ENCODE results near the gene CNIH1. TPM values are rescaled to one million over a fixed set of nuclear protein-coding genes. Genes with fewer than 3 reads are reported as not detected.
"Not testable (repeated sequence)": the region's sequence is repeated elsewhere in the genome, so short reads cannot be mapped to it uniquely, and the experiment has no call there.

CNIH1 gene
- total RNA-seq, 2 donors from 2014 or later: 56.1 to 60.8 TPM

DNA sequence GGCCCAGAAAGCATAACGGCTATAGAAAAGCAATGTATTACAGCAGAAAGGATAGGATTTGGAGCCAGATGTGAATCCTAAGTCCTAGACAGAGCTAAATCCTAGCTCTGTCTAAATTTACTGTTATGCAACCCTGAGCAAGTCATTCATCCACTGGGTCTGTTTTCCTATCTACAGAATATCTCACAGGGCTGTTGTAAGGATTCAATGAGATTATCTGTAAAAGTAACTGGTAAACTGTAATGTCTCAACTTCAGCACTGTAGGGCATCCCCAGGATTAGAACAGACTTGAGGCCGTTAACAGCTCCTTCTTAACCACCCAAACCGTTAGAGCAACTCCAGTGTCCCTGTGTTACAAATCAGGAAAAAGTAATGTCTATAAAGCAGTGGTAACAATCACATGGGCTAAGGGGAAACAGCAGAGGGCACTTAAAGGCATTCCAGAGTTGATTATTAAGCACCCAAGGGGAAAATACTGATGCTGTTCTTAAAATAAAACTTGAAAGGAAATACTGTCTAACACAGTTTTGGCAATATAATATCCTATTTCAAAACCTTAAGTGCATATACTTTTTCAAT lies 37.6 kb upstream of the CNIH1 start:
- Mint-ChIP-seq H3K9me3 (no peaks in the 10 kb centered on the region), H3K27ac (peak overlapping the region; percentile 5), H3K4me1 (peaks cover 13% of the 10 kb centered on the region), H3K27me3 (no peaks in the 10 kb centered on the region), H3K36me3 (ENCODE audit: low read depth) (peaks cover 98% of the 10 kb centered on the region), H3K4me3 (no peak overlapping the region)
- no peak for ATAC-seq (replicated peaks)

DNA sequence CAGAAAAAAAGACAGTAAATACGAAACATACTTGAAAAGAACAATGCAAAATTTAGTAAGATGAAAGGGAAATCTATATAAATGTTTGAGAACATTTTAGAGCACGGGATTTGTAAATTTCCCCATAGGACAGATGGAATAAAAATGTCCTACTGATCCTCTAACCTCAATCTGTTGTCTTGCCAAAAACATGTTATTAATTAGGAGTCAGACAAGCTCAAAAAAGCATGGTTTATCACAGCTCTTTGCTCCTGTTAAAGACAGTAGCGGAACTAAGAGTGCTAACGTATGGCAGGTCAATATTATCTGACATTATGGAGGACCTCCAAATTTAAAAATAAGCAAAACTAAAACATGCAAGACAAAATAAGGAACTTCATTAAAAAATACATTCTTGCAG lies 34.7 kb upstream of the CNIH1 start:
- peak overlapping the region; percentile 24 for H3K27ac Mint-ChIP-seq

DNA sequence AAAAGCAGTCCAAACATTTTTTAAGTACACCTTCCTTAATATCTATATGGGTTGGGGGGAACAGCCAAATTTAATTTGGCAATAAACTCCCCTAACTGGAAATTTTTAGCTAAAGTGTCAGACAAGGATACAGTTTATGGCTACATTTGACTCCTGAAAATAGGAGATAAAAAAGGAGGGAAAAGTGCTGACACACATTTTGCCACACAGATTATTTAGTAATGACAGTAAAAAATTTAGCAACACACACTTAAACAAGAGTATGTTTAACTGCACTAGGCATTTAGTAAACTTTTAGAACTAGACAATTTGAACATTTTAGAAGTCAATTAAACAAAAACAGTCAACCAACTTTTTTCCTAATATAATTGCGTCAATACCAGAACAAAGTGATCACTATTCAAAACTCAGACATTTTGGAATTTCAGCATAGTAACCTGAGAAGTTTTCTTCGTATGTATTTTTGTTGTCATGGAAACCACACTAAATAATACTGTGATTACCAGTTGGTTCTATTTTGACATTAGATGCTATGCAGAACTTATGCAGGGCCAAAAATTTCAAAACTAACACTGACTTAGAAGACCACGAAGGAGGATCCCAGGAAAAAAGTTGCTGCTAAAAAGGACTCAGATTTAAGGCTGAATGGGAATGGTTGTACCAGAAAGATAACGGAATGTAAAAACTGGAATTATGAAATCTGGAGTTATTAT lies 34.2 kb upstream of the CNIH1 start:
- no peak for ATAC-seq (replicated peaks)
- Mint-ChIP-seq H3K9me3 (no peaks in the 10 kb centered on the region), H3K27ac (peak overlapping the region; percentile 24), H3K4me1 (peaks cover 5% of the 10 kb centered on the region), H3K27me3 (no peaks in the 10 kb centered on the region), H3K4me3 (no peak overlapping the region), H3K36me3 (ENCODE audit: low read depth) (peaks cover 74% of the 10 kb centered on the region)

More for the DNA sequence above, 34.7 kb upstream of the CNIH1 start:
- no peaks in the 10 kb centered on the region for H3K27me3 Mint-ChIP-seq
- ATAC-seq (replicated peaks): no peak
- no peak overlapping the region for H3K4me3 Mint-ChIP-seq
- no peaks in the 10 kb centered on the region for H3K9me3 Mint-ChIP-seq
- peaks cover 80% of the 10 kb centered on the region for H3K36me3 Mint-ChIP-seq (ENCODE audit: low read depth)
- peaks cover 5% of the 10 kb centered on the region for H3K4me1 Mint-ChIP-seq

DNA sequence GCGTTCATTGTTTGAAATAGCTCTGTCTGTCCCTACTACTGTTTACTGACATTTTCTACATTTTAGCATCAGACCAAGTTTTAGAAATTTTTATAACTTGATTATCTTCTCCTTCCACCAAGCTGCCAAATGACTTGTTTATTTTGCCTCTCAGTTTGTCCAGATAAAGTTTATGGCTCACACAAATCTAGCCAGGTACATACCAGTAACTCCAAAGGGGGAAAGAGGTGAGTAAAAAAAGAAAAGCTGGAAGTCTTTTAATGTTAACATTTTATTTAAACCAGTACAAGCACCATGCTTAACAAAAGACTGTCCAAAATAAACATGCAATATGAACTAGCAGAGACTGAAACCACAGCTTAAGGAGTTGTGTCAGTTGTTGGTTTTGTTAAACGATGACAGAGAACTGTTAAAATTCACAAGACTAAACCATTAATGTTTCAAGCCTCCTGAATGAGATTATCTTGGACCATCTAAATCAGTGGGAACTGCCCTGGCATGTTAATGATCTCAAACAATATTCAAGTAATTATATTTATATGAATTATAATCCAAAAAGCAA lies 33.1 kb upstream of the CNIH1 start:
- Mint-ChIP-seq H3K4me1 (peaks cover 5% of the 10 kb centered on the region), H3K27ac (no peak overlapping the region), H3K9me3 (no peaks in the 10 kb centered on the region), H3K36me3 (ENCODE audit: low read depth) (peaks cover 64% of the 10 kb centered on the region), H3K4me3 (no peak overlapping the region), H3K27me3 (no peaks in the 10 kb centered on the region)
- no peak for ATAC-seq (replicated peaks)

DNA sequence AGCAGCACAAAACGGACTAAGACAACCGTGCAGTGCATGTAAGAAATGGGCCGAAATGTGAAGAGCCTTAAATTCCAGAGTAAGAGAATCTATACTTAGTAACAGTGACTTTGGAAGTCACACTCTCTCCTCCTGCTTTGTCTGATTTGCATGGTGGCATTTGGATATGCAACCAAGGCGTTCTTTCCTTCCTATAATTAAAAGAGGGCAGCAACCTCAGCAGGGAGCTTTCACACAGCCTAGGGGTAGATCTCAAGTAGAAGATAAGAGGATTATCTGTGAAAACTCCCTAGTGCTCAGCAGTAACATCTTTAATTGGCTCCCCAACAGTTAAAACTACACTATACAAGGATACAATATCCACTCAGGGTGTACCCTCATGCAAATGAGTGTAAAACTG lies 31.1 kb upstream of the CNIH1 start:
- Mint-ChIP-seq H3K27me3 (no peaks in the 10 kb centered on the region), H3K4me3 (no peak overlapping the region), H3K4me1 (peaks cover 5% of the 10 kb centered on the region), H3K36me3 (ENCODE audit: low read depth) (peaks cover 57% of the 10 kb centered on the region), H3K9me3 (peaks cover 8% of the 10 kb centered on the region), H3K27ac (no peak overlapping the region)
- ATAC-seq (replicated peaks): no peak

DNA sequence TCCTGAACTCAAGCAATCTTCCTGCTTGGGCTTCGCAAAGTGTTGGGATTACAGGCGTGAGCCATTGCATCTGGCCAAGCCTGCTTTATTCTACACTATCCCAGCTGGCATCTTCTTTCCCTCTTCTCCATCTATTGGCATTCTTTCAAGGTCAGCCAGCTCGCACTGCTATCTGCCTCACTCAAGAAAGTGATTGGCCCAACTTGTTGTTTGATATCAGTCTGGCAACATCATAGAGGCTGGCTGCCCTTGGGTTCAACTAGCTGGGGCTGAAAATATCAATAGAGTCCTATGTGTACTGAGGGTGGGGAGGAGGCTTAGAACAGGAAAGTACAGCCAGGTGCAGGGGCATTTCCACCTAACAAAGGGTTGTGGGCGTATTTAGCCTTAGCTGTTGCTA lies 30.5 kb upstream of the CNIH1 start:
- Mint-ChIP-seq H3K27ac (no peak overlapping the region), H3K4me1 (peaks cover 5% of the 10 kb centered on the region)

DNA sequence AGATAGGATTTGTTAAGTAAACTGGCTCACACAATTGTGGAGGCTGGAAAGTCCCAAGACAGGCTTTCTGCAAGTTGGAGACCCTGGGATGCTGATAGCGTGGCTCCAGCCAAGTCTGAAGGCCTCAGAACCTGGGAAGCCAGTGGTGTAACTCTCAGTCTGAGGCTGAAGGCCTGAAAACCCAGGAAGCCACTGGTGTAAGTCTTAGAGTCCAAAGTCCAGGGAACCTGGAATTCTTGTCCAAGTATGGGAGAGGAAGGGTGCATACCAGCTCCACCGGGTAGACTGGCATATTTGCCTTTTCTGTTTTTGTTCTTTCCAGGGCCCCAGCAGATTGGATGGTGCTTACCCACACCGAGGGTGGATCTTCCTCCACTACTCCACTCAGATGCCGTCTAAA lies 29.5 kb upstream of the CNIH1 start:
- H3K9me3 Mint-ChIP-seq: peaks cover 10% of the 10 kb centered on the region
- ATAC-seq (replicated peaks): no peak
- H3K27me3 Mint-ChIP-seq: no peaks in the 10 kb centered on the region
- H3K4me1 Mint-ChIP-seq: peaks cover 4% of the 10 kb centered on the region
- H3K36me3 Mint-ChIP-seq (ENCODE audit: low read depth): peaks cover 41% of the 10 kb centered on the region
- H3K27ac Mint-ChIP-seq: no peak overlapping the region
- H3K4me3 Mint-ChIP-seq: no peak overlapping the region

More for the DNA sequence above, 30.5 kb upstream of the CNIH1 start:
- ATAC-seq (replicated peaks): no peak
- Mint-ChIP-seq H3K4me3 (no peak overlapping the region), H3K27me3 (no peaks in the 10 kb centered on the region), H3K9me3 (peaks cover 10% of the 10 kb centered on the region), H3K36me3 (ENCODE audit: low read depth) (peaks cover 50% of the 10 kb centered on the region)

DNA sequence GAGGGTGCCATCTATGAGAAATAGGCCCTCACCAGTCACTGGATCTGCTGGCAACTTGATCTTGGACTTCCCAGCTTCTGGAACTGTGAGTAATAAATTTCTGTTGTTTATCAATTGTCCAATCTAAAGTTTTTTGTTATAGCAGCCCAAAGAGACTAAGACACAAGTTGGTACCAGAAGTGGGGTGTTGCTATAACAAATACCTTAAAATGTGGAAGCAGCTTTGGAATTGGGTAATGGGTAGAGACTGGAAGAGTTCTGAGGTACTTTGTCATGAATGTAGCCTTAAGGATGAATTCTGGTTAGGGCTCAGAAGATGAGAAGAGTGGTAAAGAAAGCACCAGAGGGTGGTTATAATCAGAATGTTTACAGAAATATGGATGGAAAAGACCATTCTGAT lies 26.1 kb upstream of the CNIH1 start:
- Mint-ChIP-seq H3K9me3 (peaks cover 10% of the 10 kb centered on the region), H3K27ac (no peak overlapping the region), H3K36me3 (ENCODE audit: low read depth) (peaks cover 13% of the 10 kb centered on the region), H3K4me3 (no peak overlapping the region), H3K4me1 (no peaks in the 10 kb centered on the region), H3K27me3 (no peaks in the 10 kb centered on the region)
- no peak for ATAC-seq (replicated peaks)

DNA sequence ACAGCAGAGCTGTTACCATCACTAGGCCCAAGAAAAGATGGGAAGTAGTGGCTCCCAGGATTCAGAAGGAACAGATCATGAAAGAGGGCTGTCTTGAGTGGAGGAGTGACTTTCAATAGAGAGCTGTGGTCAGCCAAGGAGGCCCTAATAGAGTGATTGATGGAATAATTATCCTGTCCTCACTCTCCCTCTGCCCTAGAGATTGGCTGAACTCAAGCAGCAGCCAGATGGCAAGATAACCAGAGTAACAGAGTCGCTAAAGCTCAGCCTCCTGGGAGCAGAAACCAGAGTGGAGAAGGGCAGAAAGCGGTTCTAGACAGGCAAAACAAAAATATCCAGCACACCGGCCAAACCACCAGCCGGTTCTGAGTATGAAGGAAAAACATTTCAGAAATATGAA lies 24.5 kb upstream of the CNIH1 start:
- ATAC-seq (replicated peaks): no peak
- Mint-ChIP-seq H3K4me1 (no peaks in the 10 kb centered on the region), H3K9me3 (peaks cover 10% of the 10 kb centered on the region), H3K27me3 (no peaks in the 10 kb centered on the region), H3K4me3 (no peak overlapping the region), H3K27ac (no peak overlapping the region), H3K36me3 (ENCODE audit: low read depth) (peaks cover 13% of the 10 kb centered on the region)

DNA sequence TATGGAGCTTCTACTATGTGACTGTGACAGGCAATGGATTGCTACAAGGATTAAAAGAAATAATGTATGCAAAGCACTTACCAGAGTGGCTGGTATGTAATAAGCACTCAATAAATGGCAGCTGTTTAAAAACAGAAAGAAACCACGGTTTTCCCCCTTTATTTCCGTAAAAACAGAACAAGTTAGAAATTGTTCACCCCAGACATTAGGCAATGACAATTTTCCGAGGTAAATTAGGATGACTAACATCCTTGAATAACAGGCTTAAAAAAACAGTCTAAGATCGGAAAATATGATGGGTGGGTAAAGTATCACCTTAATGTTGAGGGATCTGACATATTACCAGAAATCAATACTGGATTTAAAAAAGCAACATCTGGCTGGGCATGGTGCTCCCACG lies 20.9 kb upstream of the CNIH1 start:
- peak; percentile 80 for ATAC-seq (replicated peaks)
- no peaks in the 10 kb centered on the region for H3K27me3 Mint-ChIP-seq
- H3K4me3 Mint-ChIP-seq: peak overlapping the region; percentile 39
- no peaks in the 10 kb centered on the region for H3K9me3 Mint-ChIP-seq
- no peaks in the 10 kb centered on the region for H3K36me3 Mint-ChIP-seq (ENCODE audit: low read depth)
- H3K27ac Mint-ChIP-seq: peak overlapping the region; percentile 83
- H3K4me1 Mint-ChIP-seq: no peaks in the 10 kb centered on the region

DNA sequence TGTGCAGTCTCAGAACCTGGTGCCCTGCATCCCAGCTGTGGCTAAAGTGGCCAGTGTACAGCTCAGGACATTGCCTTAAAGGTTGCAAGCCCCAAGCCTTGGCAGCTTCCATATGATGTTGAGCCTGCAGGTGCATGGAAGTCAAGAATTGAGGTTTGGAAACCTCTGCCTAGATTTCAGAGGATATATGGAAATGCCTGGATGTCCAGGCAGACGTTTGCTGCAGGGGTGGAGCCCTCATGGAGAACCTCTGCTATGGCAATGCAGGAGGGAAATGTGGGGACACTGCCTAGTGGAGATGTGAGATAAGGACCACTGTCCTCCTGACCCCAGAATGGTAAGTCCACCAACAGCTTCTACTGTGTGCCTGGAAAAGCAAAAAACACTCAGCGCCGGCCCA lies 17.9 kb upstream of the CNIH1 start:
- Mint-ChIP-seq H3K4me3 (no peak overlapping the region), H3K4me1 (no peaks in the 10 kb centered on the region), H3K27ac (no peak overlapping the region), H3K36me3 (ENCODE audit: low read depth) (no peaks in the 10 kb centered on the region), H3K9me3 (no peaks in the 10 kb centered on the region), H3K27me3 (no peaks in the 10 kb centered on the region)
- no peak for ATAC-seq (replicated peaks)

DNA sequence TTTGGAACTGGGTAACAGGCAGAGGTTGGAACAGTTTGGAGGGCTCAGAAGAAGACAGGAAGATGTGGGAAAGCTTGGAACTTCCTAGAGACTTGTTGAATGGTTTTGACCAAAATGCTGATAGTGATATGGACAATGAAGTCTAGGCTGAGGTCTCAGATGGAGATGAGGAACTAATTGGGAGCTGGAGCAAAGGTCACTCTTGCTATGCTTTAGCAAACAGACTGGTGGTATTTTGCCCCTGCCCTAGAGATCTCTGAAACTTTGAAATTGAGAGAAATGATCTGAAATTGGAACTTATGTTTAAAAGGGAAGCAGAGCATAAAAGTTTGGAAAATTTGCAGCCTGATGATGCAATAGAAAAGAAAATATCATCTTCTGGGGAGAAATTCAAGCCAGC lies 17.4 kb upstream of the CNIH1 start:
- not testable (repeated sequence) for H3K4me3 Mint-ChIP-seq; H3K36me3 Mint-ChIP-seq (ENCODE audit: low read depth); H3K4me1 Mint-ChIP-seq; H3K27me3 Mint-ChIP-seq; H3K27ac Mint-ChIP-seq; H3K9me3 Mint-ChIP-seq; ATAC-seq (replicated peaks)

DNA sequence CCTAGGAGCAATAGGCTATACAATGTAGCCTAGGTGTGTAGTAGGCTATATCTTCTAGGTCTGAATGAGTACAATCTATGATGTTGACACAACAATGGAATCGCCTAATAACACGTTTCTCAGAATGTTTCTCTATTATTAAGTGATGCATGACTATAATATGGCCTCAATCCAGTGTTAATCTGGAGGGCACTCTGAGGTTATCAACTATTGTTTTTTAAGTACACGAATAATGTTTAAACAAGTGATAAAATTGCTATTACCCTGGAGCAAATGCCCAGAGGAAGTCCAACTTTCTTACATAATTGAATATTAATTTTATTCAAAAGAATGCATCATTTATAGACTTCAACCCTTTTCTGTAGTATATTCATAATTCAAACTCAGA lies 16.4 kb upstream of the CNIH1 start:
- H3K27me3 Mint-ChIP-seq: no peaks in the 10 kb centered on the region
- no peak overlapping the region for H3K4me3 Mint-ChIP-seq
- no peaks in the 10 kb centered on the region for H3K36me3 Mint-ChIP-seq (ENCODE audit: low read depth)
- no peak for ATAC-seq (replicated peaks)
- no peaks in the 10 kb centered on the region for H3K9me3 Mint-ChIP-seq
- H3K27ac Mint-ChIP-seq: no peak overlapping the region
- H3K4me1 Mint-ChIP-seq: no peaks in the 10 kb centered on the region

DNA sequence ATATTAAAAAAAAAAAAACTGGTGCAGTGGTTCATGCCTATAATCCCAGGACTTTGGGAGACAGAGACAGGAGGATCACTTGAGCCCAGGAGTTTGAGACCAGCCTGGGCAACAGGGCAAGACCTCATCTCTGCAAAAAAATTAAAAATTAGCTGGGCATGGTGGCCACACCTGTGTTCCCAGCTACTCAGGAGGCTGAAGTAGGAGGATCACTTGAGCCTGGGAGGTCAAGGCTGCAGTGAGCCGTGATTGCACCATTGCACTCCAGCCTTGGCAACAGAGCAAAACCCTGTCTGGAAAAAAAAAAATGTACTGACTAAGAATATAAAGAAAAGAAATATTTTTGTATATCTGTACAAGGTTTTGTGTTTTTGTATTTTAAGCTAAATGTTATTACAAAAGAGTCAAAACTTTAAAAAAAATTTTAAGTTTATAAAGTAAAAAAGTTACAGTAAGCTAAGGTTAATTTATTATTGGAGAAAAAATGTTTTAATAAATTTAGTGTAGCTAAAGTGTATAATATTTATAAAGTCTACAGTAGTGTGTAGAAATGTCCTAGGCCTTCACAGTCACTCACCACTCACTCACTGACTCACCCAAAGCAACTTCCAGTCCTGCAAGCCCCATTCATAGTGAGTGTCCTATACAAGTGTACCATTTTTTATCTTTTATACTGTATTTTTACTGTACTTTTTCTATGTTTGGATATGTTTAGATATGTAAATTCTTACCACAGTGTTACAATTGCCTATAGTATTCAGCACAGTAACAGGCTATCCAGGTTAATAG lies 15.8 kb upstream of the CNIH1 start:
- H3K4me3 Mint-ChIP-seq; ATAC-seq (replicated peaks); H3K36me3 Mint-ChIP-seq (ENCODE audit: low read depth); H3K27ac Mint-ChIP-seq; H3K4me1 Mint-ChIP-seq; H3K27me3 Mint-ChIP-seq; H3K9me3 Mint-ChIP-seq: not testable (repeated sequence)

DNA sequence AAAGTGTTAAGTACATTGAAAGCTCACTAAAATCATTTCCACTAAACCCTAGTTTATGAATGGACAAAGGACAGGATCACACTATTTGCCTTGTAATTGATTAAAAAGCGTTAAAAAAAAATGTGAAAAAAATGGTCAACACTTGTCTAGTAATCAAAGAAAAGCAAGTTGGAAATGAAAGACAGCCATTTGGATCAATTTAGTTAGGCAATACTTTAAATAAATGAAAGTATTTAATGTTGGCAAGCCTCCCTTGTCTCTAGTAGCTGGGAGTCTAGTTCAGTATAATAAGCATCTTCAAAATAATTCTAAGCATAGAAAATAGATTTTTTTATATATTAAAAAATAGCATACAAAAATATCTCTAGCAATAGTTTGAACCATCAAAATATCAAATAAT lies 14.2 kb upstream of the CNIH1 start:
- no peaks in the 10 kb centered on the region for H3K36me3 Mint-ChIP-seq (ENCODE audit: low read depth)
- H3K9me3 Mint-ChIP-seq: no peaks in the 10 kb centered on the region
- no peak for ATAC-seq (replicated peaks)
- H3K27ac Mint-ChIP-seq: no peak overlapping the region
- H3K27me3 Mint-ChIP-seq: no peaks in the 10 kb centered on the region
- H3K4me3 Mint-ChIP-seq: no peak overlapping the region
- peaks cover 6% of the 10 kb centered on the region for H3K4me1 Mint-ChIP-seq
